Neural progenitor cell (in vitro differentiated cells): ENCODE results near the gene MSL1. TPM values are rescaled to one million over a fixed set of nuclear protein-coding genes. Genes with fewer than 3 reads are reported as not detected.

Experiments used
- DNase-seq: peaks from one replicate; pipeline ENCODE4 v3.0.0-alpha.2; 2016; ENCODE audit warnings: low spot score
- H2AFZ ChIP-seq: fragments of 200-600 bp; sonication (generic); replicated peaks from 2 replicates; pipeline ENCODE4 v1.6.1; 2016; ENCODE audit warnings: antibody characterized with exemption
- H3F3A ChIP-seq: fragments of 200-600 bp; sonication (generic); 2 replicates; pipeline ENCODE4 v1.6.1; 2016; ENCODE audit warnings: antibody characterized with exemption, low read depth
- H3K27ac ChIP-seq: fragments of 200-600 bp; sonication (generic); 2 replicates; pipeline ENCODE4 v1.5.1; 2016; ENCODE audit warnings: mild to moderate bottlenecking
- H3K27me3 ChIP-seq: fragments of 200-600 bp; sonication (generic); 2 replicates; pipeline ENCODE4 v1.6.1; 2016; ENCODE audit warnings: mild to moderate bottlenecking, moderate library complexity
- H3K36me3 ChIP-seq: fragments of 200-600 bp; sonication (generic); 2 replicates; pipeline ENCODE4 v1.5.1; 2016
- H3K4me1 ChIP-seq: fragments of 200-600 bp; sonication (generic); 2 replicates; pipeline ENCODE4 v1.6.1; 2016; ENCODE audit warnings: mixed run types
- H3K4me2 ChIP-seq: fragments of 200-600 bp; sonication (generic); 2 replicates; pipeline ENCODE4 v1.6.1; 2016
- H3K4me3 ChIP-seq: fragments of 200-600 bp; sonication (generic); 2 replicates; pipeline ENCODE4 v1.5.1; 2016
- H3K79me2 ChIP-seq: fragments of 200-600 bp; sonication (generic); 2 replicates; pipeline ENCODE4 v1.6.1; 2016; ENCODE audit warnings: low read depth
- H3K9ac ChIP-seq: fragments of 200-600 bp; sonication (generic); 2 replicates; pipeline ENCODE4 v1.6.1; 2016
- H3K9me3 ChIP-seq: fragments of 200-600 bp; sonication (generic); 2 replicates; pipeline ENCODE4 v1.5.1; 2016; ENCODE audit warnings: low read depth
- H4K20me1 ChIP-seq: fragments of 200-600 bp; sonication (generic); 2 replicates; pipeline ENCODE4 v1.6.1; 2016; ENCODE audit warnings: low read depth
- H3K27ac Mint-ChIP-seq: 3 replicates; pipeline ENCODE4 v1.8.0; 2021; ENCODE audit warnings: mixed read lengths
- H3K27me3 Mint-ChIP-seq: 2 replicates; pipeline ENCODE4 v1.8.0; 2022; ENCODE audit warnings: low read depth, mild to moderate bottlenecking, inconsistent platforms, moderate library complexity, mixed read lengths; ENCODE audit not compliant: insufficient read depth
- H3K36me3 Mint-ChIP-seq: 3 replicates; pipeline ENCODE4 v1.8.0; 2021; ENCODE audit warnings: mixed read lengths
- H3K4me1 Mint-ChIP-seq: 3 replicates; pipeline ENCODE4 v1.8.0; 2021; ENCODE audit warnings: mixed read lengths
- H3K4me3 Mint-ChIP-seq: 3 replicates; pipeline ENCODE4 v1.8.0; 2021; ENCODE audit warnings: mild to moderate bottlenecking, moderate library complexity, mixed read lengths
- H3K9me3 Mint-ChIP-seq: 3 replicates; pipeline ENCODE4 v1.8.0; 2020; ENCODE audit warnings: mixed read lengths
- EZH2 ChIP-seq: fragments of 200-600 bp; sonication (generic); IDR thresholded peaks from 2 replicates; pipeline ENCODE4 v1.6.1; 2017; ENCODE audit warnings: antibody characterized with exemption, mild to moderate bottlenecking, moderate library complexity
- EZH2phosphoT487 ChIP-seq: fragments of 200-600 bp; sonication (generic); IDR thresholded peaks from 2 replicates; pipeline ENCODE4 v1.6.1; 2017; ENCODE audit warnings: antibody characterized with exemption
- total RNA-seq: library from RNA; depleted of rRNA; stranded (reverse); fragments of >200 nt; gene quantifications from 2 replicates; pipeline ENCODE4 v1.2.3, GENCODE V29; 2015; ENCODE audit warnings: low replicate concordance
- TF ChIP-seq, protein P1 (sequence below): fragments of 200-600 bp; sonication (generic); IDR thresholded peaks from 2 replicates; pipeline ENCODE4 v1.5.1; 2017; ENCODE audit warnings: antibody characterized with exemption, mild to moderate bottlenecking

Gene MSL1
- total RNA-seq, 1 donor from 2014 or later, result 190 TPM

DNA sequence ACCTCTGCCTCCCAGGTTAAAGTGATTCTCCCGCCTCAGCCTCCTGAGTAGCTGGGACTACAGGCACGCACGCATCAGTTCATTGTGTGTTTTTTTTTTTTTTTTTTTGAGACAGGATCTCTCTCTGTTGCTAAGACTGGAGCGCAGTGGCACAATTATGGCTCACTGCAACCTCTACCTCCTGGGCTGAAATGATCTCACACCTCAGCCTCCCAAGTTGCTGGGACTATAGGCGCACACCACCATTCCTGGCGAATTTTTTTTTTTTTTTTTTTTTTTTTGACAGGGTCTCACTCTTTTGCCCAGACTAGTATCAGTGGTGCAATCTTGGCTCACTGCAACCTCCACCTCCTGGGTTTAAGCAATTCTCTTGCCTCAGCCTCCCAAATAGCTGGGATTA is 37.7 kb downstream of the MSL1 start:
- Histone ChIP-seq H3K9ac (no peak overlapping the region), H3K4me3 (no peak overlapping the region), H3K27me3 (no peaks in the 10 kb centered on the region), H3K27ac (no peak overlapping the region), H3K4me1 (no peaks in the 10 kb centered on the region), H3K9me3 (no peaks in the 10 kb centered on the region), H3K4me2 (no peak overlapping the region), H4K20me1 (peaks cover 22% of the 10 kb centered on the region), H3F3A (no peaks in the 10 kb centered on the region), H2AFZ (no peak overlapping the region), H3K36me3 (peaks cover 16% of the 10 kb centered on the region), H3K79me2 (peaks cover 67% of the 10 kb centered on the region)
- Mint-ChIP-seq H3K27me3 (peaks cover 2% of the 10 kb centered on the region), H3K4me3 (no peak overlapping the region), H3K27ac (no peak overlapping the region), H3K9me3 (no peaks in the 10 kb centered on the region), H3K4me1 (no peaks in the 10 kb centered on the region), H3K36me3 (peaks cover 22% of the 10 kb centered on the region)
- TF ChIP-seq, protein P1, sequence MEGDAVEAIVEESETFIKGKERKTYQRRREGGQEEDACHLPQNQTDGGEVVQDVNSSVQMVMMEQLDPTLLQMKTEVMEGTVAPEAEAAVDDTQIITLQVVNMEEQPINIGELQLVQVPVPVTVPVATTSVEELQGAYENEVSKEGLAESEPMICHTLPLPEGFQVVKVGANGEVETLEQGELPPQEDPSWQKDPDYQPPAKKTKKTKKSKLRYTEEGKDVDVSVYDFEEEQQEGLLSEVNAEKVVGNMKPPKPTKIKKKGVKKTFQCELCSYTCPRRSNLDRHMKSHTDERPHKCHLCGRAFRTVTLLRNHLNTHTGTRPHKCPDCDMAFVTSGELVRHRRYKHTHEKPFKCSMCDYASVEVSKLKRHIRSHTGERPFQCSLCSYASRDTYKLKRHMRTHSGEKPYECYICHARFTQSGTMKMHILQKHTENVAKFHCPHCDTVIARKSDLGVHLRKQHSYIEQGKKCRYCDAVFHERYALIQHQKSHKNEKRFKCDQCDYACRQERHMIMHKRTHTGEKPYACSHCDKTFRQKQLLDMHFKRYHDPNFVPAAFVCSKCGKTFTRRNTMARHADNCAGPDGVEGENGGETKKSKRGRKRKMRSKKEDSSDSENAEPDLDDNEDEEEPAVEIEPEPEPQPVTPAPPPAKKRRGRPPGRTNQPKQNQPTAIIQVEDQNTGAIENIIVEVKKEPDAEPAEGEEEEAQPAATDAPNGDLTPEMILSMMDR, result no peak
- TF ChIP-seq EZH2phosphoT487 (no peak), EZH2 (no peak)
- no peak for DNase-seq

- H3K4me3 Mint-ChIP-seq, result no peak overlapping the region
- H3K27me3 Mint-ChIP-seq, result peaks cover 4% of the 10 kb centered on the region
- Histone ChIP-seq H3K27ac (peak overlapping the region; percentile 77), H4K20me1 (peaks cover 12% of the 10 kb centered on the region), H3K9ac (no peak overlapping the region), H3K27me3 (no peaks in the 10 kb centered on the region), H2AFZ (no peak overlapping the region), H3F3A (peaks cover 46% of the 10 kb centered on the region), H3K9me3 (no peaks in the 10 kb centered on the region), H3K36me3 (peaks cover 33% of the 10 kb centered on the region), H3K79me2 (peaks cover 3% of the 10 kb centered on the region), H3K4me3 (no peak overlapping the region), H3K4me2 (no peak overlapping the region), H3K4me1 (no peaks in the 10 kb centered on the region)
- H3K4me1 Mint-ChIP-seq, result peaks cover 3% of the 10 kb centered on the region
- no peaks in the 10 kb centered on the region for H3K9me3 Mint-ChIP-seq
- peak overlapping the region; percentile 64 for H3K27ac Mint-ChIP-seq
- peaks cover 32% of the 10 kb centered on the region for H3K36me3 Mint-ChIP-seq
- no peak for DNase-seq
- no peak for TF ChIP-seq EZH2
These were observed 46.0 kb downstream of the MSL1 start for GRCh38 chr17:40167685-40168261.

DNA sequence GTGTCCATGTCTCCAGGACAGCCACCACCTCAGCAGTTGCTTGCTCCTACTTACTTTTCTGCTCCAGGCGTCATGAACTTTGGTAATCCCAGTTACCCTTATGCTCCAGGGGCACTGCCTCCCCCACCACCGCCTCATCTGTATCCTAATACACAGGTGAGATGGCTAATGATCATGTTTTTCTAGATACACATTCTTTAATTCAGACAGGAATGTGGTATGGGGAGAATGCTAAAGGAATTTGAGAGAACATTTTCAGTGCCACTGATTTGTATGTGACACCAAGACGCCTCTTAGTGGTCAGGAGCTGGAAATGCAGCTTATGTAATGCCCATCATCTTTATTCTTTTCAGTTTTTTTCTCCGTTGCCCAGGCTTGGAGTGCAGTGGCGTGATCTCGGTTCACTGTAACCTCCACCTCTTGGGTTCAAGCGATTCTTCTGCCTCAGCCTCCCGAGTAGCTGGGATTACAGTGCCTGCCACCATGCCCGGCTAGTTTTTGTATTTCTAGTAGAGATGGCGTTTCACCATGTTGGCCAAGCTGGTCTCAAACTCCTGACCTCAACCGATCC is 46.6 kb downstream of the MSL1 start:
- peaks cover 50% of the 10 kb centered on the region for H3F3A ChIP-seq
- H3K27ac Mint-ChIP-seq, result peak overlapping the region; percentile 64
- H3K9me3 ChIP-seq, result no peaks in the 10 kb centered on the region
- DNase-seq, result peak; percentile 77
- peaks cover 12% of the 10 kb centered on the region for H4K20me1 ChIP-seq
- no peak overlapping the region for H3K4me3 ChIP-seq
- H3K4me1 Mint-ChIP-seq, result peaks cover 4% of the 10 kb centered on the region
- no peaks in the 10 kb centered on the region for H3K27me3 ChIP-seq
- H3K4me2 ChIP-seq, result no peak overlapping the region
- no peaks in the 10 kb centered on the region for H3K4me1 ChIP-seq
- H3K9me3 Mint-ChIP-seq, result no peaks in the 10 kb centered on the region
- no peak overlapping the region for H2AFZ ChIP-seq
- H3K27ac ChIP-seq, result peak overlapping the region; percentile 77
- peaks cover 3% of the 10 kb centered on the region for H3K79me2 ChIP-seq
- no peak overlapping the region for H3K4me3 Mint-ChIP-seq
- peaks cover 4% of the 10 kb centered on the region for H3K27me3 Mint-ChIP-seq
- peaks cover 30% of the 10 kb centered on the region for H3K36me3 ChIP-seq
- TF ChIP-seq, protein P1, result peak; percentile 73
- TF ChIP-seq EZH2, result no peak
- no peak for TF ChIP-seq EZH2phosphoT487
- no peak overlapping the region for H3K9ac ChIP-seq
- H3K36me3 Mint-ChIP-seq, result peaks cover 34% of the 10 kb centered on the region

DNA sequence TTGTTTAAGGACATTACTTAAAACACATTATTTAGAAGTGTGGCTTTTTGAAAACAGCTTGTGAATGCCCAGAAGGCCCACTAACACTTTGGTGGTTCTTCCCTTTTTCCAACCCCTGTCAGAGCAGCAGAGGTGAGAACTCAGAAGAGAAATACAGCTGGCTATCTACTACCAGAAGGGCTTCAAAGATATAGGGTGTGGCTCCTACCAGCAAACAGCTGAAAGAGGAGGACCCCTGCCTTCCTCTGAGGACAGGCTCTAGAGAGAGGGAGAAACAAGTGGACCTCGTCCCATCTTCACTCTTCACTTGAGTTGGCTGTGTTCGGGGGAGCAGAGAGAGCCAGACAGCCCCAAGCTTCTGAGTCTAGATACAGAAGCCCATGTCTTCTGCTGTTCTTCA is 48.6 kb downstream of the MSL1 start:
- peaks cover 16% of the 10 kb centered on the region for H4K20me1 ChIP-seq
- TF ChIP-seq, protein P1, result no peak
- no peak for TF ChIP-seq EZH2phosphoT487
- no peak for TF ChIP-seq EZH2
- H3K9me3 ChIP-seq, result no peaks in the 10 kb centered on the region
- peaks cover 70% of the 10 kb centered on the region for H3F3A ChIP-seq
- H3K4me1 ChIP-seq, result peaks cover 8% of the 10 kb centered on the region
- H3K9ac ChIP-seq, result no peak overlapping the region
- no peaks in the 10 kb centered on the region for H3K27me3 ChIP-seq
- H3K9me3 Mint-ChIP-seq, result no peaks in the 10 kb centered on the region
- H3K79me2 ChIP-seq, result peaks cover 3% of the 10 kb centered on the region
- H3K27ac Mint-ChIP-seq, result no peak overlapping the region
- H3K4me3 ChIP-seq, result no peak overlapping the region
- no peak overlapping the region for H3K27ac ChIP-seq
- H3K27me3 Mint-ChIP-seq, result peaks cover 2% of the 10 kb centered on the region
- DNase-seq, result no peak
- no peak overlapping the region for H3K4me2 ChIP-seq
- H2AFZ ChIP-seq, result no peak overlapping the region
- peaks cover 16% of the 10 kb centered on the region for H3K4me1 Mint-ChIP-seq
- H3K36me3 Mint-ChIP-seq, result peaks cover 37% of the 10 kb centered on the region
- peaks cover 25% of the 10 kb centered on the region for H3K36me3 ChIP-seq
- H3K4me3 Mint-ChIP-seq, result no peak overlapping the region
